GM12872 (cell line): Measurements from ENCODE around the gene DCAF11.

Experiments used
- CTCF ChIP-seq: IDR thresholded peaks from 3 replicates; pipeline ENCODE4 v1.5.1; 2011; ENCODE audit warnings: low read depth, mild to moderate bottlenecking, low read length, moderate library complexity; ENCODE audit not compliant: insufficient read depth

DCAF11 gene

GRCh38 chr14:24145219-24145618, 30.6 kb downstream of the DCAF11 start:
- TF ChIP-seq CTCF, result no peak

- TF ChIP-seq CTCF, result no peak
Measured at GRCh38 chr14:24145690-24146452, 31.3 kb downstream of the DCAF11 start.

GRCh38 chr14:24146453-24146977, 31.9 kb downstream of the DCAF11 start, which contains the start of gene PSME2:
TSS of gene PSME2 (minus strand) at chr14:24146610. CDS start at chr14:24146581, 29 bp downstream.
- TF ChIP-seq CTCF, result no peak

GRCh38 chr14:24146978-24147760, 32.6 kb downstream of the DCAF11 start, which contains the start of gene RNF31:
TSS of gene RNF31 (plus strand) at chr14:24147498. CDS start at chr14:24147699, 201 bp downstream.
- TF ChIP-seq CTCF, result no peak

- no peak for TF ChIP-seq CTCF
Measured at GRCh38 chr14:24147761-24148428, 33.3 kb downstream of the DCAF11 start.

GRCh38 chr14:24149302-24149969, 34.9 kb downstream of the DCAF11 start:
- TF ChIP-seq CTCF, result no peak
